Right lobe of liver (tissue), 4 donors: Measurements from ENCODE around the gene MKRN1.

Experiments used
- CTCF ChIP-seq, 4 donors: fragments of 200-600 bp in 3 of 4; fragments of 450-650 bp in 1 of 4; IDR thresholded peaks; one replicate each; pipeline versions ENCODE4 v1.5.1 to v1.8.0; 2016 to 2022; ENCODE audit warnings: antibody characterized with exemption in 4 of 4, mild to moderate bottlenecking in 2 of 4
- POLR2A ChIP-seq: fragments of 450-650 bp; IDR thresholded peaks from one replicate; pipeline ENCODE4 v1.6.1; 2017; ENCODE audit warnings: antibody characterized with exemption, mild to moderate bottlenecking
- donor health status: DM: no; HTN: no; CAD: no.
- donor health status: DM: no; HTN: no; CAD: no.
- donor health status: DM: no; HTN: yes; CAD: no.

GRCh38 chr7:140497241-140497769 lies 18.0 kb upstream of the MKRN1 start:
- no peak for TF ChIP-seq CTCF (IDR thresholded peaks at IDR 0.05)
- TF ChIP-seq POLR2A: no peak
